Body of pancreas (tissue), 4 donors: Measurements from ENCODE around the gene DSCAM.

Experiments used
- POLR2A ChIP-seq, 3 donors: fragments of 450-650 bp; IDR thresholded peaks; one replicate each; pipeline ENCODE4 v1.6.1; 2016; ENCODE audit warnings: antibody characterized with exemption in 3 of 3, mild to moderate bottlenecking in 2 of 3
- TF ChIP-seq, protein P1 (sequence below), 7 experiments: fragments of 450-650 bp in 4 of 7; fragments of 200-600 bp in 3 of 7; sonication (generic) in 3 of 7; IDR thresholded peaks; one replicate each; pipeline ENCODE4 v1.5.1; 2016 to 2019; ENCODE audit warnings: antibody characterized with exemption in 7 of 7

- TF ChIP-seq, protein P1, sequence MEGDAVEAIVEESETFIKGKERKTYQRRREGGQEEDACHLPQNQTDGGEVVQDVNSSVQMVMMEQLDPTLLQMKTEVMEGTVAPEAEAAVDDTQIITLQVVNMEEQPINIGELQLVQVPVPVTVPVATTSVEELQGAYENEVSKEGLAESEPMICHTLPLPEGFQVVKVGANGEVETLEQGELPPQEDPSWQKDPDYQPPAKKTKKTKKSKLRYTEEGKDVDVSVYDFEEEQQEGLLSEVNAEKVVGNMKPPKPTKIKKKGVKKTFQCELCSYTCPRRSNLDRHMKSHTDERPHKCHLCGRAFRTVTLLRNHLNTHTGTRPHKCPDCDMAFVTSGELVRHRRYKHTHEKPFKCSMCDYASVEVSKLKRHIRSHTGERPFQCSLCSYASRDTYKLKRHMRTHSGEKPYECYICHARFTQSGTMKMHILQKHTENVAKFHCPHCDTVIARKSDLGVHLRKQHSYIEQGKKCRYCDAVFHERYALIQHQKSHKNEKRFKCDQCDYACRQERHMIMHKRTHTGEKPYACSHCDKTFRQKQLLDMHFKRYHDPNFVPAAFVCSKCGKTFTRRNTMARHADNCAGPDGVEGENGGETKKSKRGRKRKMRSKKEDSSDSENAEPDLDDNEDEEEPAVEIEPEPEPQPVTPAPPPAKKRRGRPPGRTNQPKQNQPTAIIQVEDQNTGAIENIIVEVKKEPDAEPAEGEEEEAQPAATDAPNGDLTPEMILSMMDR (IDR thresholded peaks at IDR 0.05) = no peak
- TF ChIP-seq POLR2A (IDR thresholded peaks at IDR 0.05) = no peak
These were observed 312.1 kb downstream of the DSCAM start for GRCh38 chr21:40534886-40535285.
